Measurements from ENCODE around the gene ASPSCR1. TPM values are rescaled to one million over a fixed set of nuclear protein-coding genes. Genes with fewer than 3 reads are reported as not detected.

Gene ASPSCR1
- polyA plus RNA-seq, result 30.8 TPM

- H3K4me1 Mint-ChIP-seq, result peaks cover 0 to 5% (median 3%) of the 10 kb centered on the region in 3 donors
- peak within 1 kb of the TSS; percentile 23 to 97 (median 89) for H3K27ac Mint-ChIP-seq
- H3K27me3 Mint-ChIP-seq, result peaks cover 4% of the 10 kb centered on the region
- peak within 1 kb of the TSS; percentile 91 to 99 (median 96) for H3K4me3 Mint-ChIP-seq
- no peaks in the 10 kb centered on the region for H3K36me3 Mint-ChIP-seq
- no peaks in the 10 kb centered on the region for H3K9me3 Mint-ChIP-seq
Observed at GRCh38 chr17:81977211-81977808, at the start of gene ASPSCR1. Gene ASPSCR1 (plus strand): TSS chr17:81977629. CDS start chr17:81977647, 18 bp downstream.

GRCh38 chr17:81927653-81928543 lies 49.5 kb upstream of the ASPSCR1 start, which contains the start of gene MAFG:
Gene MAFG (minus strand): TSS chr17:81927735. CDS start chr17:81923185, 4,550 bp downstream.
- Mint-ChIP-seq H3K36me3 (no peaks in the 10 kb centered on the region), H3K27me3 (peaks cover 8% of the 10 kb centered on the region), H3K9me3 (no peaks in the 10 kb centered on the region), H3K27ac (peak within 1 kb of the TSS; percentile 86 to 98 (median 91)), H3K4me1 (peaks cover 3 to 10% (median 6%) of the 10 kb centered on the region in 3 donors), H3K4me3 (peak within 1 kb of the TSS; percentile 82 to 95 (median 90))

- peak overlapping the region in 1 of 3 donors; percentile 86 for H3K27ac Mint-ChIP-seq
- H3K4me1 Mint-ChIP-seq, result peaks cover 4 to 10% (median 6%) of the 10 kb centered on the region in 3 donors
- no peaks in the 10 kb centered on the region for H3K9me3 Mint-ChIP-seq
- peaks cover 8% of the 10 kb centered on the region for H3K27me3 Mint-ChIP-seq
- H3K4me3 Mint-ChIP-seq, result peak overlapping the region; percentile 44 to 82 (median 62)
- no peaks in the 10 kb centered on the region for H3K36me3 Mint-ChIP-seq
Observed at GRCh38 chr17:81928544-81929252, 48.7 kb upstream of the ASPSCR1 start.

GRCh38 chr17:81929253-81930141 lies 47.9 kb upstream of the ASPSCR1 start:
- peak overlapping the region in 3 of 4 donors; percentile 43 to 49 (median 44) for H3K4me3 Mint-ChIP-seq
- peak overlapping the region in 1 of 3 donors; percentile 86 for H3K27ac Mint-ChIP-seq
- H3K27me3 Mint-ChIP-seq, result peaks cover 8% of the 10 kb centered on the region
- H3K9me3 Mint-ChIP-seq, result no peaks in the 10 kb centered on the region
- H3K36me3 Mint-ChIP-seq, result no peaks in the 10 kb centered on the region
- peaks cover 6 to 9% (median 6%) of the 10 kb centered on the region in 3 donors for H3K4me1 Mint-ChIP-seq

GRCh38 chr17:81930142-81931125 lies 47.0 kb upstream of the ASPSCR1 start:
- Mint-ChIP-seq H3K27me3 (peaks cover 8% of the 10 kb centered on the region), H3K27ac (peak overlapping the region in 1 of 3 donors; percentile 87), H3K36me3 (no peaks in the 10 kb centered on the region), H3K4me3 (peak overlapping the region in 1 of 4 donors; percentile 71), H3K4me1 (peaks cover 6 to 8% (median 6%) of the 10 kb centered on the region in 3 donors), H3K9me3 (no peaks in the 10 kb centered on the region)

- Mint-ChIP-seq H3K4me1 (peaks cover 4 to 6% (median 5%) of the 10 kb centered on the region in 3 donors), H3K27ac (peak overlapping the region in 2 of 3 donors; percentile 23 to 87), H3K36me3 (no peaks in the 10 kb centered on the region), H3K9me3 (no peaks in the 10 kb centered on the region), H3K27me3 (peaks cover 8% of the 10 kb centered on the region), H3K4me3 (peak overlapping the region in 1 of 4 donors; percentile 71)
Observed at GRCh38 chr17:81931189-81931556, 46.3 kb upstream of the ASPSCR1 start.

- Mint-ChIP-seq H3K4me1 (peaks cover 0 to 3% (median 0%) of the 10 kb centered on the region in 3 donors), H3K27ac (peak overlapping the region in 1 of 3 donors; percentile 25), H3K36me3 (no peaks in the 10 kb centered on the region), H3K27me3 (peaks cover 8% of the 10 kb centered on the region), H3K4me3 (peak overlapping the region in 1 of 4 donors; percentile 71), H3K9me3 (no peaks in the 10 kb centered on the region)
Observed at GRCh38 chr17:81931557-81932332, 45.7 kb upstream of the ASPSCR1 start.

- Mint-ChIP-seq H3K27me3 (peaks cover 8% of the 10 kb centered on the region), H3K4me3 (no peak overlapping the region), H3K27ac (no peak overlapping the region), H3K9me3 (no peaks in the 10 kb centered on the region), H3K4me1 (peaks cover 0 to 3% (median 0%) of the 10 kb centered on the region in 3 donors), H3K36me3 (no peaks in the 10 kb centered on the region)
Observed at GRCh38 chr17:81932333-81932983, 45.0 kb upstream of the ASPSCR1 start.

- Mint-ChIP-seq H3K36me3 (no peaks in the 10 kb centered on the region), H3K9me3 (no peaks in the 10 kb centered on the region), H3K27ac (no peak overlapping the region), H3K4me3 (no peak overlapping the region), H3K27me3 (peaks cover 10% of the 10 kb centered on the region), H3K4me1 (peaks cover 0 to 4% (median 0%) of the 10 kb centered on the region in 3 donors)
Observed at GRCh38 chr17:81933178-81933699, 44.2 kb upstream of the ASPSCR1 start.

- H3K9me3 Mint-ChIP-seq, result no peaks in the 10 kb centered on the region
- peaks cover 0 to 4% (median 0%) of the 10 kb centered on the region in 3 donors for H3K4me1 Mint-ChIP-seq
- peak overlapping the region in 1 of 4 donors; percentile 40 for H3K4me3 Mint-ChIP-seq
- peaks cover 5% of the 10 kb centered on the region for H3K27me3 Mint-ChIP-seq
- H3K27ac Mint-ChIP-seq, result no peak overlapping the region
- H3K36me3 Mint-ChIP-seq, result no peaks in the 10 kb centered on the region
Observed at GRCh38 chr17:81934098-81934757, 43.2 kb upstream of the ASPSCR1 start.

- Mint-ChIP-seq H3K4me1 (peaks cover 0 to 4% (median 0%) of the 10 kb centered on the region in 3 donors), H3K4me3 (peak overlapping the region in 2 of 4 donors; percentile 55 to 67), H3K9me3 (no peaks in the 10 kb centered on the region), H3K27me3 (peaks cover 5% of the 10 kb centered on the region), H3K27ac (no peak overlapping the region), H3K36me3 (no peaks in the 10 kb centered on the region)
Observed at GRCh38 chr17:81934850-81935708, 42.4 kb upstream of the ASPSCR1 start.

Data from IgD-negative memory B cell (primary cell).